ENCODE measurements around the gene USH2A.

DNA sequence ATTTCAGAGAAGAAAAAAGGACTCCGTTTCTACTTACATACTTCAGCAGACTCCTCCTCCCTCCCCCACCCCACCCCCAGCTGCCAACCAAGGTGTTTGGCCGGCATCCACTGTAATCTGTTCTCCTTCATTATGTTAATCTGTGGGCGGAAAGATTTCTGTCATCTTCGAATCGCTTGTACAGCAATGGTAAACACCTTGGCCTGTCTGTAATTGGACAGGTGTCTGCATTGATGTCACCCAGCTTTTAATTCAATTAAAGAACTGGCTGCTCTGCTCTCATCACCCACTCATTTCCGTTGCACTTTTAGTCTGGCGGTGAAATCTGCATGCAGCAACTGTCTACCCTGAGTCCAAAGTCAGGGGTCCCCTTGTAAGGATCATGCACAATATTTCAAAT lies 368.6 kb downstream of the USH2A start:
- TF ChIP-seq POLR2A (IDR thresholded peaks at IDR 0.05; ENCODE audit: low read length) (no peak), GATA1 (IDR thresholded peaks at IDR 0.05; ENCODE audit: low read depth, low read length) (no peak)
